ENCODE measurements around the gene KRTAP12-3.

Gene KRTAP12-3

DNA sequence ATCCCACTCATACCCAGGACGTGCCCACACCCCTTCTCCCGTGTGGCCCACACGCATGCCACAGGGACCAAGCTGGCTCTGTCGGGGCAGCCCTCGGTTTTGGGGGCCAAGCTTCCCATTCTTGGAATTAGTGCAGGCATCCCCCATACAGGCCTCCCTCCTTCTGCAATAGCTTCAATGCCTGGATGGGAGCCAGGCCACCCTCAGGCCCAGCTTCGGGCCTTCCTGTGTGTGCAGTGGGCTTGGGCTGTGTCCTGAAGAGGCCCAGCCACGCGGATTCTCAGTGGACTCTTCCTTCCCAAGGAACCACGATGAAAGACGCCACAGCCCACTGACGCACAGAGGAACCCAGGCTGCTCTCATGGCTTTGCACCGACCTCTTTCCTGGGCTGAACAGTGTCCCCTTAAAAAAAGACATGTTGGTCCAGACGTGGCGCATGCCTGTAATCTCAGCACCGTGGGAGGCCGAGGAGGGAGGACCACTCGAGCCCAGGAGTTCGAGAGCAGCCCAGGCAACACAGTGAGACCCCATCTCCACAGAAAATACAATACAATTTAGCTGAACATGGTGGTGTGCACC is 8.1 kb upstream of the KRTAP12-3 start:
- Histone ChIP-seq H3K27ac (ENCODE audit: low read length) (no peak overlapping the region), H3K4me2 (ENCODE audit: insufficient read depth, low read length) (no peak overlapping the region), H3K4me1 (ENCODE audit: insufficient read depth, low read length) (no peaks in the 10 kb centered on the region), H3K36me3 (ENCODE audit: insufficient read depth, low read length) (no peaks in the 10 kb centered on the region), H3K9ac (ENCODE audit: low read depth, low read length) (no peak overlapping the region), H3K9me3 (ENCODE audit: insufficient read depth, low read length, severe bottlenecking) (peaks cover 6% of the 10 kb centered on the region), H4K20me1 (ENCODE audit: insufficient read depth, low read length) (no peaks in the 10 kb centered on the region), H3K79me2 (ENCODE audit: insufficient read depth, low read length) (no peaks in the 10 kb centered on the region), H2AFZ (ENCODE audit: low read depth, low read length) (no peak overlapping the region), H3K27me3 (ENCODE audit: insufficient read depth, low read length, poor library complexity) (no peaks in the 10 kb centered on the region), H3K4me3 (ENCODE audit: low read depth in 1 of 2, low read length in 2 of 2) (no peak overlapping the region)
- ATAC-seq (ENCODE audit: insufficient read depth, low read depth) (no peak), DNase-seq (no peak)
- no peak for TF ChIP-seq EZH2 (IDR thresholded peaks at IDR 0.05; ENCODE audit: borderline replicate concordance, low read depth, low read length, severe bottlenecking)
- TF ChIP-seq, protein P1, sequence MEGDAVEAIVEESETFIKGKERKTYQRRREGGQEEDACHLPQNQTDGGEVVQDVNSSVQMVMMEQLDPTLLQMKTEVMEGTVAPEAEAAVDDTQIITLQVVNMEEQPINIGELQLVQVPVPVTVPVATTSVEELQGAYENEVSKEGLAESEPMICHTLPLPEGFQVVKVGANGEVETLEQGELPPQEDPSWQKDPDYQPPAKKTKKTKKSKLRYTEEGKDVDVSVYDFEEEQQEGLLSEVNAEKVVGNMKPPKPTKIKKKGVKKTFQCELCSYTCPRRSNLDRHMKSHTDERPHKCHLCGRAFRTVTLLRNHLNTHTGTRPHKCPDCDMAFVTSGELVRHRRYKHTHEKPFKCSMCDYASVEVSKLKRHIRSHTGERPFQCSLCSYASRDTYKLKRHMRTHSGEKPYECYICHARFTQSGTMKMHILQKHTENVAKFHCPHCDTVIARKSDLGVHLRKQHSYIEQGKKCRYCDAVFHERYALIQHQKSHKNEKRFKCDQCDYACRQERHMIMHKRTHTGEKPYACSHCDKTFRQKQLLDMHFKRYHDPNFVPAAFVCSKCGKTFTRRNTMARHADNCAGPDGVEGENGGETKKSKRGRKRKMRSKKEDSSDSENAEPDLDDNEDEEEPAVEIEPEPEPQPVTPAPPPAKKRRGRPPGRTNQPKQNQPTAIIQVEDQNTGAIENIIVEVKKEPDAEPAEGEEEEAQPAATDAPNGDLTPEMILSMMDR (IDR thresholded peaks at IDR 0.05; ENCODE audit: borderline replicate concordance, extremely low read depth, low read length, poor library complexity, severe bottlenecking): no peak

DNA sequence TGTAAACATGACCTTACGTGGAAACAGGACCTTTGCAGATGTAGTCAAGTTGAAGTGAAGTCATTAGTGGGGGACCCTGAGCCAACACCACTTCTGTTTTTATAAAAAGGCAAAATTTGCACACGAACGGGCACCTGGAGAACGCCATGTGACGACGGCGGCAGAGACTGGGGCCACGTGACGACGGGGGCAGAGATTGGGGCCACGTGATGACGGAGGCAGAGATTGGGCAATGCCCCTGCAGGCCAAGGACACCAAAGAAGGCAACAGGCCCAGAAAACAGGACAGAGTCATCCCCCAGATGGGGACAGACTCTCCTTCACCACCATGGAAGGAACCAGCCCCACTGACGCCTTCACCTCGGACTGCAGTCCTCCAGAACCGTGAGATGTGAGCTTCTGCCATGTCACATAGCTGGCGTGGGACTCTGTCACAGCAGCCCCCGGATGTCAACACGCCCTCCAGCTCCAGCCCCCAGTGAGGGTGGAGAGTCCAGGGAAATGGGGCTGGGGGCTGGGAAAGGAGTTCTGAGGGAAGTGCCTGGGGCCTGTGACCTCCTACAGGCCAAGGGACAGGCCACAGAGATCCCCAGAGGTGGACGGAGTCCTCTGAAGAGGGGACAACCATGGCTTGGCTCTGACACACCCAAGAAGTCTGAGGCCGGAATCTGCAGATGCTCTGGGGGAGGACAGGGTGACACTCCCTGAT is 7.3 kb upstream of the KRTAP12-3 start:
- no peaks in the 10 kb centered on the region for H3K4me1 ChIP-seq (ENCODE audit: insufficient read depth, low read length)
- no peaks in the 10 kb centered on the region for H4K20me1 ChIP-seq (ENCODE audit: insufficient read depth, low read length)
- DNase-seq (no peak), ATAC-seq (ENCODE audit: insufficient read depth, low read depth) (no peak)
- H3K27me3 ChIP-seq (ENCODE audit: insufficient read depth, low read length, poor library complexity): no peaks in the 10 kb centered on the region
- no peaks in the 10 kb centered on the region for H3K9me3 ChIP-seq (ENCODE audit: insufficient read depth, low read length, severe bottlenecking)
- H3K79me2 ChIP-seq (ENCODE audit: insufficient read depth, low read length): no peaks in the 10 kb centered on the region
- no peak overlapping the region for H3K9ac ChIP-seq (ENCODE audit: low read depth, low read length)
- no peak overlapping the region for H3K27ac ChIP-seq (ENCODE audit: low read length)
- TF ChIP-seq EZH2 (IDR thresholded peaks at IDR 0.05; ENCODE audit: borderline replicate concordance, low read depth, low read length, severe bottlenecking): no peak
- TF ChIP-seq, protein P1 (IDR thresholded peaks at IDR 0.05; ENCODE audit: borderline replicate concordance, extremely low read depth, low read length, poor library complexity, severe bottlenecking): no peak
- H3K4me3 ChIP-seq (ENCODE audit: low read depth in 1 of 2, low read length in 2 of 2): no peak overlapping the region
- H2AFZ ChIP-seq (ENCODE audit: low read depth, low read length): no peak overlapping the region
- H3K36me3 ChIP-seq (ENCODE audit: insufficient read depth, low read length): no peaks in the 10 kb centered on the region
- no peak overlapping the region for H3K4me2 ChIP-seq (ENCODE audit: insufficient read depth, low read length)

DNA sequence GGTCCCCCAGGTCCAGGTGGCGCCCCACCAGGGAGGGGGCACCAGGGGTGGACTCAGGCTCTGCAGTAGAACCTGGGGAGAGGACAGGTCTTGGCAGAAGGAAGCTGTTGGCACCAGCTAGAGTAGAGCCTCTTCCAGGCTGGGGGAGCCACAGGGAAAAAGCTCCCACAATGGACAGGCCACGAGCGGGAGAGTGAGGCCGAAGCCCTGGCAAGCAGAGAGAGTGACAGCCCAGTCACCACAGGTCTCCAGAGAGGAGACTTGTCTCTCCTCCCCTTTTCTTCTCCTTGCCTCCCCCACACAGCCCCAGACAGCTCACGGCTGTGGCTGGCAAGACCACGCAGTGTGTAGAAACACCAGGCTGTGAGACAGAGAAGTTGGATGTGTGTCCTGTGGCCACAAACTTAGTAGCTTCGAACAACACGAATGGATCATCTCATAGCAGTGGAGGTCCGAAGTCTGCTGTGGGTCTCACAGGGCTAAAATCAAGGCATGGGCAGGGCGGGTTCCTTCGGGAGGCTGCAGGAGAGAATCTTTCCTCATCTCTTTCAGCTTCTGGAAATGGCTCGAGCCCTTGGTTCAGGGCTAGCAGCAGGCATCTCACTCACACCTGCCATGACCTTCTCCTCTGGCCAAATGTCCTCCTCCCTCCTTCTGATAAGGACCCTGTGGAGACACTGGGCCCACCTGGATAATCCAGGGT is 6.6 kb upstream of the KRTAP12-3 start:
- ATAC-seq (ENCODE audit: insufficient read depth, low read depth): no peak
- TF ChIP-seq EZH2 (IDR thresholded peaks at IDR 0.05; ENCODE audit: borderline replicate concordance, low read depth, low read length, severe bottlenecking): no peak
- TF ChIP-seq, protein P1 (IDR thresholded peaks at IDR 0.05; ENCODE audit: borderline replicate concordance, extremely low read depth, low read length, poor library complexity, severe bottlenecking): no peak

More for the DNA sequence above, 6.6 kb upstream of the KRTAP12-3 start:
- no peak overlapping the region for H3K27ac ChIP-seq (ENCODE audit: low read length)
- no peak overlapping the region for H3K4me3 ChIP-seq (ENCODE audit: low read depth in 1 of 2, low read length in 2 of 2)
- no peak overlapping the region for H3K9ac ChIP-seq (ENCODE audit: low read depth, low read length)
- DNase-seq: no peak
- H3K79me2 ChIP-seq (ENCODE audit: insufficient read depth, low read length): no peaks in the 10 kb centered on the region
- H3K36me3 ChIP-seq (ENCODE audit: insufficient read depth, low read length): no peaks in the 10 kb centered on the region
- no peak overlapping the region for H2AFZ ChIP-seq (ENCODE audit: low read depth, low read length)
- no peak overlapping the region for H3K4me2 ChIP-seq (ENCODE audit: insufficient read depth, low read length)
- H3K27me3 ChIP-seq (ENCODE audit: insufficient read depth, low read length, poor library complexity): no peaks in the 10 kb centered on the region
- peaks cover 2% of the 10 kb centered on the region for H3K9me3 ChIP-seq (ENCODE audit: insufficient read depth, low read length, severe bottlenecking)
- H4K20me1 ChIP-seq (ENCODE audit: insufficient read depth, low read length): no peaks in the 10 kb centered on the region
- H3K4me1 ChIP-seq (ENCODE audit: insufficient read depth, low read length): no peaks in the 10 kb centered on the region

Measured in DND-41 (cell line).